ENCODE results near the gene TMEM100.

The TMEM100 gene

GRCh38 chr17:55722742-55723487, at the start of gene TMEM100:
TSS of gene TMEM100 (minus strand) at chr17:55722864. CDS start at chr17:55721070, 1,794 bp downstream.
- H3K27ac ChIP-seq: peak within 1 kb of the TSS in 1 of 2 donors; percentile 67
- peak within 1 kb of the TSS; percentile 61 for H3K4me3 ChIP-seq
- TF ChIP-seq CTCF (IDR thresholded peaks at IDR 0.05): no peak
- no peak for DNase-seq (ENCODE audit: low spot score)

- H3K27ac ChIP-seq: no peak overlapping the region
- no peak overlapping the region for H3K4me3 ChIP-seq
- TF ChIP-seq CTCF (IDR thresholded peaks at IDR 0.05): no peak
- no peak for DNase-seq (ENCODE audit: low spot score)
Observed at GRCh38 chr17:55772086-55772485, 49.4 kb upstream of the TMEM100 start.

GRCh38 chr17:55770196-55770870, 47.7 kb upstream of the TMEM100 start:
- no peak overlapping the region for H3K4me3 ChIP-seq
- peak; percentile 43 for TF ChIP-seq CTCF (IDR thresholded peaks at IDR 0.05)
- peak overlapping the region in 1 of 2 donors; percentile 15 for H3K27ac ChIP-seq
- DNase-seq (ENCODE audit: low spot score): no peak

GRCh38 chr17:55769625-55770000, 46.9 kb upstream of the TMEM100 start:
- Histone ChIP-seq H3K4me3 (no peak overlapping the region), H3K27ac (peak overlapping the region in 1 of 2 donors; percentile 69)
- DNase-seq (ENCODE audit: low spot score): no peak
- no peak for TF ChIP-seq CTCF (IDR thresholded peaks at IDR 0.05)

GRCh38 chr17:55768936-55769624, 46.4 kb upstream of the TMEM100 start:
- no peak overlapping the region for H3K4me3 ChIP-seq
- H3K27ac ChIP-seq: peak overlapping the region in 1 of 2 donors; percentile 69
- DNase-seq (ENCODE audit: low spot score): no peak
- TF ChIP-seq CTCF (IDR thresholded peaks at IDR 0.05): no peak

GRCh38 chr17:55765472-55765871, 42.8 kb upstream of the TMEM100 start:
- H3K4me3 ChIP-seq: no peak overlapping the region
- no peak for DNase-seq (ENCODE audit: low spot score)
- no peak overlapping the region for H3K27ac ChIP-seq
- no peak for TF ChIP-seq CTCF (IDR thresholded peaks at IDR 0.05)

Measured in coronary artery (tissue), 2 donors.